ENCODE results near the gene SUGP1. TPM values are rescaled to one million over a fixed set of nuclear protein-coding genes. Genes with fewer than 3 reads are reported as not detected.

Gene SUGP1
- total and polyA plus RNA-seq, 5 donors from 2014 or later, result 22.7 to 72.5 (median 29.2) TPM

GRCh38 chr19:19227217-19227616, 93.1 kb downstream of the SUGP1 start:
- no peak overlapping the region for H3K4me3 Mint-ChIP-seq
- no peak for DNase-seq
- peaks cover 0 to 2% (median 0%) of the 10 kb centered on the region in 7 donors for H3K9me3 Mint-ChIP-seq

GRCh38 chr19:19226663-19227062, 93.6 kb downstream of the SUGP1 start:
- Histone ChIP-seq H3K4me3 (ENCODE audit: low read depth, low read length) (no peak overlapping the region), H3K27me3 (ENCODE audit: control insufficient read depth, insufficient read depth, low read length) (peaks cover 3% of the 10 kb centered on the region), H3K36me3 (ENCODE audit: control insufficient read depth, insufficient read depth, low read length) (no peaks in the 10 kb centered on the region), H3K4me1 (ENCODE audit: control insufficient read depth, insufficient read depth, low read length, poor library complexity, severe bottlenecking) (peaks cover 13% of the 10 kb centered on the region), H3K9me3 (ENCODE audit: control insufficient read depth in 2 of 2, low read length in 2 of 2) (no peaks in the 10 kb centered on the region), H3K27ac (ENCODE audit: insufficient read depth, low read length, poor library complexity, severe bottlenecking) (no peak overlapping the region)
- no peak overlapping the region for H3K27ac Mint-ChIP-seq
- no peak overlapping the region for H3K4me3 Mint-ChIP-seq
- peaks cover 0 to 4% (median 0%) of the 10 kb centered on the region in 4 donors for H3K4me1 Mint-ChIP-seq
- peaks cover 31% of the 10 kb centered on the region for H3K27me3 Mint-ChIP-seq
- peaks cover 0 to 2% (median 0%) of the 10 kb centered on the region in 7 donors for H3K9me3 Mint-ChIP-seq
- ATAC-seq (ENCODE audit: low read depth in 2 of 2), result no peak
- no peak for DNase-seq
- no peaks in the 10 kb centered on the region for H3K36me3 Mint-ChIP-seq

More at GRCh38 chr19:19227217-19227616, 93.1 kb downstream of the SUGP1 start:
- no peak overlapping the region for H3K4me3 ChIP-seq (ENCODE audit: low read depth, low read length)
- H3K27me3 ChIP-seq (ENCODE audit: control insufficient read depth, insufficient read depth, low read length), result peaks cover 3% of the 10 kb centered on the region
- ATAC-seq (ENCODE audit: low read depth in 2 of 2), result no peak
- no peaks in the 10 kb centered on the region for H3K9me3 ChIP-seq (ENCODE audit: control insufficient read depth in 2 of 2, low read length in 2 of 2)
- Mint-ChIP-seq H3K27me3 (peaks cover 31% of the 10 kb centered on the region), H3K36me3 (no peaks in the 10 kb centered on the region), H3K4me1 (peaks cover 0 to 4% (median 0%) of the 10 kb centered on the region in 4 donors), H3K27ac (no peak overlapping the region)
- no peaks in the 10 kb centered on the region for H3K36me3 ChIP-seq (ENCODE audit: control insufficient read depth, insufficient read depth, low read length)
- H3K27ac ChIP-seq (ENCODE audit: insufficient read depth, low read length, poor library complexity, severe bottlenecking), result no peak overlapping the region
- H3K4me1 ChIP-seq (ENCODE audit: control insufficient read depth, insufficient read depth, low read length, poor library complexity, severe bottlenecking), result peaks cover 13% of the 10 kb centered on the region

DNA sequence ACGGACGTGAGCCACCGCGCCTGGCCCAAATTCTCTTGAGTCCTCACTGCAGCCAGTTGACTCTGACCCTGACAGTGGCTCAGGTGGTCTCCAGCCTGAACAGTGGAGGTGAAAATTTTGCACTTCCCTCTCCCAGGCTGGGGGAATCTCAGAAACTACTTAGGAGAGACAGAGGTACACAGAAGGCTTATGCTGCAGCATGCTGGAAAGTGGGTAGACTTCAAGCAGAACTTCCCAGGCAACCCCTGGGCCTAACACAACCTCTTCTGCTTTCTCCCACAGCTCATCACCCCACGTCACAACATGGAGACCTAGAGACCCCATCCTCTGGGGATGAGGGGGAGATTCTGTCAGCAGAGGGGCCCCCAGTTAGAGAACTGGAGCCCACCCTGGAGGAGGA, 94.1 kb downstream of the SUGP1 start:
- H3K4me1 ChIP-seq (ENCODE audit: control insufficient read depth, insufficient read depth, low read length, poor library complexity, severe bottlenecking), result peaks cover 13% of the 10 kb centered on the region
- Mint-ChIP-seq H3K4me1 (peaks cover 0 to 4% (median 0%) of the 10 kb centered on the region in 4 donors), H3K9me3 (peaks cover 0 to 2% (median 0%) of the 10 kb centered on the region in 7 donors), H3K27me3 (peaks cover 29% of the 10 kb centered on the region), H3K36me3 (no peaks in the 10 kb centered on the region), H3K4me3 (no peak overlapping the region), H3K27ac (no peak overlapping the region)
- ATAC-seq (ENCODE audit: low read depth in 2 of 2), result no peak
- no peak overlapping the region for H3K4me3 ChIP-seq (ENCODE audit: low read depth, low read length)
- no peaks in the 10 kb centered on the region for H3K9me3 ChIP-seq (ENCODE audit: control insufficient read depth in 2 of 2, low read length in 2 of 2)
- no peaks in the 10 kb centered on the region for H3K36me3 ChIP-seq (ENCODE audit: control insufficient read depth, insufficient read depth, low read length)
- peaks cover 3% of the 10 kb centered on the region for H3K27me3 ChIP-seq (ENCODE audit: control insufficient read depth, insufficient read depth, low read length)
- H3K27ac ChIP-seq (ENCODE audit: insufficient read depth, low read length, poor library complexity, severe bottlenecking), result no peak overlapping the region
- DNase-seq, result no peak

Other genes with a start within 250 kb of the SUGP1 start
- 15.6 TPM for gene TMEM161A, start 182.0 kb downstream of the SUGP1 start, total RNA-seq
- gene TMEM161A, start 182.0 kb downstream of the SUGP1 start, polyA plus RNA-seq, result 10 to 100 TPM; 24.0 to 26.0 (median 24.8) TPM
- gene MEF2B, start 150.2 kb downstream of the SUGP1 start, total RNA-seq, result 3.5 TPM
- under 1 TPM in 1 of 4 donors, not detected in 3; 0.30 TPM for gene MEF2B, start 150.2 kb downstream of the SUGP1 start, polyA plus RNA-seq
- 27.4 TPM for gene BORCS8, start 128.4 kb downstream of the SUGP1 start, total RNA-seq
- 10 to 100 TPM; 20.1 to 28.4 (median 21.8) TPM for gene BORCS8, start 128.4 kb downstream of the SUGP1 start, polyA plus RNA-seq
- gene RFXANK, start 128.3 kb downstream of the SUGP1 start, total RNA-seq, result 62.1 TPM
- 100 to 1,000 TPM in 1 of 4 donors, 10 to 100 TPM in 3; 59.1 to 103 (median 80.7) TPM for gene RFXANK, start 128.3 kb downstream of the SUGP1 start, polyA plus RNA-seq
- gene NR2C2AP, start 117.1 kb downstream of the SUGP1 start, total RNA-seq, result 17.6 TPM
- 10 to 100 TPM; 20.6 to 31.2 (median 26.8) TPM for gene NR2C2AP, start 117.1 kb downstream of the SUGP1 start, polyA plus RNA-seq
- not detected for gene NCAN, start 108.6 kb downstream of the SUGP1 start, total RNA-seq
- gene NCAN, start 108.6 kb downstream of the SUGP1 start, polyA plus RNA-seq, result not detected
- not detected for gene TM6SF2, start 47.2 kb downstream of the SUGP1 start, total RNA-seq
- not detected for gene TM6SF2, start 47.2 kb downstream of the SUGP1 start, polyA plus RNA-seq
- 146 TPM for gene MAU2, start 320 bp upstream of the SUGP1 start, total RNA-seq
- gene MAU2, start 320 bp upstream of the SUGP1 start, polyA plus RNA-seq, result 10 to 100 TPM; 16.5 to 20.6 (median 18.8) TPM
- gene GATAD2A, start 85.2 kb upstream of the SUGP1 start, total RNA-seq, result 134 TPM
- 10 to 100 TPM in 1 of 4 donors, 1 to 10 TPM in 3; 8.1 to 13.9 (median 9.7) TPM for gene GATAD2A, start 85.2 kb upstream of the SUGP1 start, polyA plus RNA-seq
- 6.2 TPM for gene TSSK6, start 195.0 kb upstream of the SUGP1 start, total RNA-seq
- 1 to 10 TPM; 1.6 to 3.0 (median 1.8) TPM for gene TSSK6, start 195.0 kb upstream of the SUGP1 start, polyA plus RNA-seq
- 196 TPM for gene NDUFA13, start 195.7 kb upstream of the SUGP1 start, total RNA-seq
- 100 to 1,000 TPM; 358 to 453 (median 400) TPM for gene NDUFA13, start 195.7 kb upstream of the SUGP1 start, polyA plus RNA-seq
- gene YJEFN3, start 208.4 kb upstream of the SUGP1 start, total RNA-seq, result 6.6 TPM
- not detected for gene YJEFN3, start 208.4 kb upstream of the SUGP1 start, polyA plus RNA-seq
- gene CILP2, start 217.8 kb upstream of the SUGP1 start, total RNA-seq, result 0.42 TPM
- gene CILP2, start 217.8 kb upstream of the SUGP1 start, polyA plus RNA-seq, result under 1 TPM in 3 of 4 donors, not detected in 1; 0.09 to 0.42 (median 0.21) TPM